Caco-2 (cell line): ENCODE results near the gene MPDZ. TPM values are rescaled to one million over a fixed set of nuclear protein-coding genes. Genes with fewer than 3 reads are reported as not detected.

Experiments
- BruUV-seq: library from RNA; stranded (reverse); fragments of 400-500 nt; replicated peaks from 2 replicates; lab custom pipeline; 2021; lab: Mats Ljungman, UMichigan
- CTCF ChIA-PET: fragments of 300-600 bp; sonication (Branson Sonifier 250); formaldehyde crosslinking; loops from one replicate; lab custom pipeline; 2022; ENCODE audit warnings: antibody characterized with exemption; lab: Charles Lee
- POLR2A ChIA-PET: fragments of 300-600 bp; sonication (Branson Sonifier 250); formaldehyde crosslinking; loops from one replicate; lab custom pipeline; 2022; ENCODE audit warnings: antibody characterized with exemption; lab: Charles Lee
- DNase-seq, 2 experiments: peaks; one replicate each; pipeline versions ENCODE4 v3.0.0 to v3.0.0-alpha.2; 2020 to 2022
- H3K27me3 ChIP-seq: replicated peaks from 2 replicates; pipeline ENCODE4 v1.6.0; 2011; ENCODE audit warnings: low read length; ENCODE audit not compliant: control insufficient read depth, insufficient read depth
- H3K36me3 ChIP-seq: 2 replicates; pipeline ENCODE4 v1.5.1; 2011; ENCODE audit warnings: low read length; ENCODE audit not compliant: control insufficient read depth, insufficient read depth
- H3K4me1 ChIP-seq: fragments of 250-450 bp; sonication (Bioruptor Pico); 2 replicates; pipeline ENCODE4 v1.5.1; 2020; ENCODE audit warnings: mild to moderate bottlenecking
- H3K4me3 ChIP-seq: 2 replicates; pipeline ENCODE4 v1.5.1; 2011; ENCODE audit warnings: low read depth, mild to moderate bottlenecking, control low read depth, low read length
- H3K9me3 ChIP-seq: fragments of 250-450 bp; sonication (Bioruptor Pico); 2 replicates; pipeline ENCODE4 v1.5.1; 2020; ENCODE audit warnings: mild to moderate bottlenecking, moderate library complexity
- H3K27ac Mint-ChIP-seq: one replicate; pipeline ENCODE4 v1.8.0; 2022; ENCODE audit warnings: mixed read lengths; ENCODE audit not compliant: unreplicated experiment
- H3K27me3 Mint-ChIP-seq: one replicate; pipeline ENCODE4 v1.8.0; 2022; ENCODE audit warnings: mixed read lengths; ENCODE audit not compliant: insufficient read depth, unreplicated experiment
- H3K36me3 Mint-ChIP-seq: one replicate; pipeline ENCODE4 v1.8.0; 2022; ENCODE audit warnings: mild to moderate bottlenecking, mixed read lengths; ENCODE audit not compliant: insufficient read depth, unreplicated experiment
- H3K4me1 Mint-ChIP-seq: one replicate; pipeline ENCODE4 v1.8.0; 2022; ENCODE audit warnings: low read depth, mixed read lengths; ENCODE audit not compliant: unreplicated experiment
- H3K4me3 Mint-ChIP-seq: one replicate; pipeline ENCODE4 v1.8.0; 2022; ENCODE audit warnings: mild to moderate bottlenecking, moderate library complexity, mixed read lengths; ENCODE audit not compliant: unreplicated experiment
- H3K9me3 Mint-ChIP-seq: one replicate; pipeline ENCODE4 v1.8.0; 2022; ENCODE audit warnings: mixed read lengths; ENCODE audit not compliant: unreplicated experiment
- CTCF ChIP-seq, 2 experiments: fragments of 200-600 bp in 1 of 2; IDR thresholded peaks; 1 replicate in 1 of 2; 2 replicates in 1 of 2; pipeline versions ENCODE4 v1.5.1 to v1.8.0; 2011 to 2022; ENCODE audit warnings: antibody characterized with exemption in 1 of 2, control low read depth in 1 of 2, inconsistent platforms in 1 of 2, low read depth in 1 of 2, low read length in 1 of 2, mild to moderate bottlenecking in 1 of 2, moderate library complexity in 1 of 2; ENCODE audit not compliant: insufficient read depth in 1 of 2, severe bottlenecking in 1 of 2, unreplicated experiment in 1 of 2
- intact Hi-C: fragments of 100-400 bp; cut with micrococcal nuclease; formaldehyde crosslinking; loops from one replicate; pipeline ENCODE4 v1.10.0; 2022; ENCODE audit not compliant: unreplicated experiment
- total RNA-seq: library from RNA; stranded (reverse); gene quantifications from 2 replicates; pipeline ENCODE4 v1.2.3, GENCODE V29; 2022

Gene MPDZ
- total RNA-seq, 1 experiment from 2014 or later, result not detected

GRCh38 chr9:13190040-13190439, 89.5 kb downstream of the MPDZ start:
- Mint-ChIP-seq H3K27me3 (no peaks in the 10 kb centered on the region), H3K4me3 (no peak overlapping the region), H3K4me1 (no peaks in the 10 kb centered on the region), H3K9me3 (no peaks in the 10 kb centered on the region), H3K27ac (no peak overlapping the region), H3K36me3 (no peaks in the 10 kb centered on the region)
- Histone ChIP-seq H3K36me3 (no peaks in the 10 kb centered on the region), H3K4me3 (no peak overlapping the region), H3K4me1 (no peaks in the 10 kb centered on the region), H3K27me3 (no peaks in the 10 kb centered on the region), H3K9me3 (no peaks in the 10 kb centered on the region)
- DNase-seq, result no peak
- CTCF ChIA-PET, result interaction anchor here (0.5 kb wide), 1 partner anchor 185 kb away, joined by 3 read pairs; no protein-coding TSS in a partner anchor
- POLR2A ChIA-PET, result no interaction called here
- intact Hi-C loops, result no loop called here
- BruUV-seq, result no TSS peak
- TF ChIP-seq CTCF (IDR thresholded peaks at IDR 0.05; ENCODE audit: insufficient read depth in 1 of 2, low read depth in 1 of 2, low read length in 1 of 2, severe bottlenecking in 1 of 2, unreplicated experiment in 1 of 2), result no peak

DNA sequence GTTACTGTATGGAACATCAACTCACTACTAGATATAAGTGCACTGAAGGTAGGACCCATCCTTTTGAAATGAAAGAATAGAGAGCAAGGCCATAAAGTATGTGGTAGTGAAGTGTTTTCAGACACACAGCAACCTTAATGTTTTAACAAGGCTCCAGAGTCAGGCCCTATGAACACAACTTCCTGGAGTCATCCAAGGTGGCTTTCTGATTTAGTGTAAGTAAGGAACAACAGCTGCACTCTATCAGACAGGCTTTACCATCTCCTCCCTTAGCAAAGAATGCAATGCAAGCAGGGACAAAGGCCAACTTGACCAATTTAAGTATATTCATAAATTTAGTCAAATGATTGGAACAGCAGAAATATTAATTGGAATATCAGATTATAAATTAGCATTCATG, 90.1 kb downstream of the MPDZ start:
- no peaks in the 10 kb centered on the region for H3K27me3 Mint-ChIP-seq
- ChIA-PET CTCF (no interaction called here), POLR2A (no interaction called here)
- no peaks in the 10 kb centered on the region for H3K9me3 Mint-ChIP-seq
- H3K27ac Mint-ChIP-seq, result no peak overlapping the region
- DNase-seq, result no peak
- no peak for TF ChIP-seq CTCF (IDR thresholded peaks at IDR 0.05; ENCODE audit: insufficient read depth in 1 of 2, low read depth in 1 of 2, low read length in 1 of 2, severe bottlenecking in 1 of 2, unreplicated experiment in 1 of 2)
- no TSS peak for BruUV-seq
- Histone ChIP-seq H3K4me3 (no peak overlapping the region), H3K9me3 (no peaks in the 10 kb centered on the region), H3K4me1 (no peaks in the 10 kb centered on the region), H3K36me3 (no peaks in the 10 kb centered on the region), H3K27me3 (no peaks in the 10 kb centered on the region)
- no peaks in the 10 kb centered on the region for H3K36me3 Mint-ChIP-seq
- H3K4me3 Mint-ChIP-seq, result no peak overlapping the region
- intact Hi-C loops, result no loop called here
- H3K4me1 Mint-ChIP-seq, result no peaks in the 10 kb centered on the region

GRCh38 chr9:13186774-13187173, 92.7 kb downstream of the MPDZ start:
- no peaks in the 10 kb centered on the region for H3K9me3 ChIP-seq
- intact Hi-C loops, result no loop called here
- H3K4me3 ChIP-seq, result no peak overlapping the region
- no peak for TF ChIP-seq CTCF (IDR thresholded peaks at IDR 0.05; ENCODE audit: insufficient read depth in 1 of 2, low read depth in 1 of 2, low read length in 1 of 2, severe bottlenecking in 1 of 2, unreplicated experiment in 1 of 2)
- H3K27me3 ChIP-seq, result no peaks in the 10 kb centered on the region
- POLR2A ChIA-PET, result no interaction called here
- Mint-ChIP-seq H3K27me3 (no peaks in the 10 kb centered on the region), H3K9me3 (no peaks in the 10 kb centered on the region), H3K4me1 (no peaks in the 10 kb centered on the region), H3K4me3 (no peak overlapping the region), H3K36me3 (no peaks in the 10 kb centered on the region), H3K27ac (no peak overlapping the region)
- H3K4me1 ChIP-seq, result no peaks in the 10 kb centered on the region
- no TSS peak for BruUV-seq
- no peak for DNase-seq
- no peaks in the 10 kb centered on the region for H3K36me3 ChIP-seq
- CTCF ChIA-PET, result no interaction called here
